HCT116 (cell line): ENCODE results near the gene ADGRG4. TPM values are rescaled to one million over a fixed set of nuclear protein-coding genes. Genes with fewer than 3 reads are reported as not detected.

ENCODE experiments used
- ATAC-seq: fragments of 200-7000 bp; cut with Tn5 transposase; 2 replicates; pipeline ENCODE4 v1.9.1; 2020; ENCODE audit warnings: mild to moderate bottlenecking, moderate library complexity
- BruUV-seq: library from RNA; stranded (reverse); fragments of 400-500 nt; replicated peaks from 2 replicates; lab custom pipeline; 2021; lab: Mats Ljungman, UMichigan
- CTCF ChIA-PET: fragments of 300-600 bp; sonication (Branson Sonifier 250); formaldehyde crosslinking; loops from one replicate; lab custom pipeline; 2021; ENCODE audit warnings: antibody characterized with exemption; lab: Charles Lee
- POLR2A ChIA-PET: fragments of 300-600, 350-600 bp; sonication (Branson Sonifier 250); formaldehyde crosslinking; loops from one replicate; lab custom pipeline; 2021; ENCODE audit warnings: antibody characterized with exemption; lab: Charles Lee
- RAD21 ChIA-PET, 2 experiments: fragments of 300-600 bp; sonication (Branson Sonifier 250); formaldehyde crosslinking; loops; one replicate each; lab custom pipeline; 2023; ENCODE audit warnings: low total read pairs in 2 of 2; ENCODE audit not compliant: uncharacterized antibody in 2 of 2, unreplicated experiment in 2 of 2, low non-redundant PET in 1 of 2; lab: Charles Lee
- DNase-seq: peaks from one replicate; pipeline ENCODE4 v3.0.0-alpha.2; 2010; ENCODE audit warnings: low read depth, low spot score
- H2AFZ ChIP-seq: fragments of 200-600 bp; shearing (Covaris generic), sonication (generic); 2 replicates; pipeline ENCODE4 v1.6.1; 2017; ENCODE audit warnings: low read depth, mixed run types, mixed read lengths, antibody characterized with exemption, low read length; ENCODE audit not compliant: poor library complexity, severe bottlenecking
- H3K27ac ChIP-seq: 2 replicates; pipeline ENCODE4 v1.5.1; 2012; ENCODE audit warnings: low read depth, low read length
- H3K27me3 ChIP-seq: fragments of 200-600 bp; sonication (generic); 2 replicates; pipeline ENCODE4 v1.6.1; 2016; ENCODE audit warnings: mixed run types, low read length, mixed read lengths; ENCODE audit not compliant: insufficient read depth
- H3K36me3 ChIP-seq, 2 experiments: fragments of 200-500 bp in 1 of 2; fragments of 200-600 bp in 1 of 2; sonication (Bioruptor generic) in 1 of 2; sonication (generic) in 1 of 2; 2 replicates each; pipeline versions ENCODE4 v1.5.1 to v1.6.1; 2014 to 2016; ENCODE audit warnings: low read length in 2 of 2, inconsistent platforms in 1 of 2, mixed read lengths in 1 of 2, mixed run types in 1 of 2; ENCODE audit not compliant: insufficient read depth in 2 of 2, control insufficient read depth in 1 of 2
- H3K4me1 ChIP-seq, 2 experiments: fragments of 200-600 bp in 1 of 2; sonication (generic) in 1 of 2; 2 replicates each; pipeline versions ENCODE4 v1.5.1 to v1.6.1; 2012 to 2017; ENCODE audit warnings: low read length in 2 of 2, inconsistent platforms in 1 of 2, mild to moderate bottlenecking in 1 of 2, mixed read lengths in 1 of 2, mixed run types in 1 of 2, moderate library complexity in 1 of 2; ENCODE audit not compliant: insufficient read depth in 2 of 2, control insufficient read depth in 1 of 2
- H3K4me2 ChIP-seq: fragments of 200-600 bp; sonication (generic); 2 replicates; pipeline ENCODE4 v1.6.1; 2017; ENCODE audit warnings: mixed run types, low read length, mixed read lengths
- H3K4me3 ChIP-seq, 2 experiments: fragments of 200-600 bp in 1 of 2; sonication (generic) in 1 of 2; replicated peaks in 1 of 2; 2 replicates each; pipeline ENCODE4 v1.5.1; 2011 to 2016; ENCODE audit warnings: low read length in 2 of 2, control low read depth in 1 of 2, low read depth in 1 of 2, mild to moderate bottlenecking in 1 of 2, mixed read lengths in 1 of 2, mixed run types in 1 of 2
- H3K79me2 ChIP-seq: fragments of 200-600 bp; sonication (generic); 2 replicates; pipeline ENCODE4 v1.6.1; 2017; ENCODE audit warnings: mild to moderate bottlenecking, mixed run types, low read length, moderate library complexity, mixed read lengths; ENCODE audit not compliant: insufficient read depth
- H3K9ac ChIP-seq: fragments of 200-600 bp; sonication (generic); 2 replicates; pipeline ENCODE4 v1.6.1; 2016; ENCODE audit warnings: low read length, mixed read lengths
- H3K9me2 ChIP-seq: fragments of 200-600 bp; sonication (generic), shearing (Covaris generic); 2 replicates; pipeline ENCODE4 v1.6.1; 2017; ENCODE audit warnings: mixed run types, mild to moderate bottlenecking, moderate library complexity; ENCODE audit not compliant: insufficient read depth
- H3K9me3 ChIP-seq, 2 experiments: fragments of 200-500 bp in 1 of 2; fragments of 200-600 bp in 1 of 2; sonication (Bioruptor generic) in 1 of 2; sonication (generic) in 1 of 2; 2 replicates each; pipeline ENCODE4 v1.6.1; 2014 to 2017; ENCODE audit warnings: low read length in 2 of 2, mixed read lengths in 2 of 2, inconsistent platforms in 1 of 2, low read depth in 1 of 2, mild to moderate bottlenecking in 1 of 2, mixed run types in 1 of 2, moderate library complexity in 1 of 2; ENCODE audit not compliant: control insufficient read depth in 1 of 2, insufficient read depth in 1 of 2
- H4K20me1 ChIP-seq: fragments of 200-600 bp; sonication (generic), shearing (Covaris generic); 2 replicates; pipeline ENCODE4 v1.6.1; 2017; ENCODE audit warnings: mixed run types, mild to moderate bottlenecking, moderate library complexity; ENCODE audit not compliant: insufficient read depth
- FOSL1 ChIP-seq: IDR thresholded peaks from 2 replicates; pipeline ENCODE4 v1.6.1; 2012; ENCODE audit warnings: low read depth
- JUND ChIP-seq: IDR thresholded peaks from 2 replicates; pipeline ENCODE4 v1.6.1; 2012
- RAD21 ChIP-seq: IDR thresholded peaks from 2 replicates; pipeline ENCODE4 v1.6.1; 2012; ENCODE audit warnings: low read depth, mild to moderate bottlenecking
- SIN3A ChIP-seq: IDR thresholded peaks from 2 replicates; pipeline ENCODE4 v1.6.1; 2012; ENCODE audit warnings: low read depth
- SRF ChIP-seq: IDR thresholded peaks from 2 replicates; pipeline ENCODE4 v1.6.1; 2012; ENCODE audit warnings: low read depth
- TCF7L2 ChIP-seq: IDR thresholded peaks from 2 replicates; pipeline ENCODE4 v1.7.0; 2011; ENCODE audit warnings: borderline replicate concordance, inconsistent platforms; ENCODE audit not compliant: insufficient read depth, insufficient read length; ENCODE audit errors: extremely low read depth
- intact Hi-C: fragments of 100-400 bp; cut with micrococcal nuclease; formaldehyde crosslinking; loops from 2 replicates; pipeline ENCODE4 v1.10.0; 2022
- total RNA-seq: library from RNA; stranded (reverse); gene quantifications from one replicate; pipeline ENCODE4 v1.2.1, GENCODE V29; 2021; ENCODE audit not compliant: unreplicated experiment
- TF ChIP-seq, protein P1 (sequence below), 3 experiments: fragments of 200-600 bp in 1 of 3; sonication (generic) in 1 of 3; IDR thresholded peaks in 2 of 3; conservative IDR thresholded peaks in 1 of 3; 2 replicates each; pipeline ENCODE4 v1.5.1; 2012 to 2017; ENCODE audit warnings: low read depth in 2 of 3, low read length in 2 of 3, antibody characterized with exemption in 1 of 3, borderline replicate concordance in 1 of 3, control low read depth in 1 of 3, mild to moderate bottlenecking in 1 of 3, mixed read lengths in 1 of 3, mixed run types in 1 of 3, moderate library complexity in 1 of 3; ENCODE audit not compliant: insufficient read depth in 1 of 3

The ADGRG4 gene
- total RNA-seq, 1 experiment from 2014 or later: not detected

DNA sequence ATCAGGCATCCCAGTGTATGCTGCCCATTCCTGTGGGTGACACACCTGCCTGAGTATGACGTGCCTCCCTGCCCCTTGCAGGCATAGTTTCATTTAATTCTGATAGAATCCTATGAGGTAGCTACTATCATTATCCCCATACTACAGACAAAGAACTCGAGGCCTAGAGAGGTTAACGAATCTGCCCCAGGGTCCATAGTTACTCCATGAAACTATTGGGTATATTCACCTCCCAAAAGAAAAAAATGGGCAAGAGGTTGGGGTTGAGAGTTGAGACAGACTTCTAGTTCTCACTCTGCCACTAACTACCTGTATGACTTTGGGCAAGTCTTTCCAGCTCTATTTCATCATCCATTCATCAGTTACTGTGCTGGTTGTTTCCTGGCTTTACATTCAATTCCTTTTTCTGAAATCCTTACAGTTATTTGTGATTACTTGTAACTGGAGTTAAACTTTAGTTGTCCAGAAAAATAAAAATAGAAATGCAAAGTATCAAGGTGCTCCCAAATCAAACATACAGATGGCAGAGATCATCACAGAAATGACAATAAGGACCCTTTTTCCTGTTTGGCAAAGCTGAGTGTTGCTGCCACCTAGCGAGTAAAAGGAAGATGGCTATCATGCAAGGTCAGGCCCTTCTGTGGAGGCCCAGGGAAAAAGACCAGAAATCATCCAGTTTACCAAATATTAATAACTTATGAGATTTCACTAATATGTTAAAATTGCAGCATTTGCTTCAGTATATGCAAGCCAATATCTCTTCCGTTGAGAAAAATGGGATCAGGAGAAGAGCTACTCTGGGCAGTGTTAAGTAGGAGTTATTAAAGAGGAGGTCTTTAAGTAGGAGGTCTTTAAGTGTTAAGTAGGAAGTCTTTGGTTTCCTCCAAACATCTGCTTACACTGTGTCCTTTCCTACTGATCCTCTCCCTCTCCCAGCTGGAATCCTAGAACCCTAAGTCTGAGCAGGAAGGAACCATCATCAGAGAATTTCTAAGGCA, 32.4 kb upstream of the ADGRG4 start:
- Histone ChIP-seq H3K4me2 (no peak overlapping the region), H3K4me1 (peaks cover 0 to 7% of the 10 kb centered on the region in 2 experiments; a peak in 2 of 4 replicates), H3K9me3 (no peaks in the 10 kb centered on the region), H3K9ac (no peak overlapping the region), H3K79me2 (no peaks in the 10 kb centered on the region), H4K20me1 (no peaks in the 10 kb centered on the region), H3K36me3 (no peaks in the 10 kb centered on the region), H3K4me3 (no peak overlapping the region), H2AFZ (peak overlapping the region; percentile 76), H3K27ac (no peak overlapping the region), H3K27me3 (no peaks in the 10 kb centered on the region), H3K9me2 (no peaks in the 10 kb centered on the region)
- ChIA-PET RAD21 (no interaction called here), POLR2A (interaction anchor here (1.0 kb wide), 1 partner anchor 240 kb away, joined by 3 read pairs; no protein-coding TSS in a partner anchor), CTCF (interaction anchor here (1.2 to 3.2 kb wide), 3 partner anchors 13 to 240 kb away, joined by 3 to 20 read pairs (median 3); no protein-coding TSS in a partner anchor)
- peak; percentile 76 for ATAC-seq
- no TSS peak for BruUV-seq
- intact Hi-C loops: loop anchor here (1.0 to 10.0 kb wide), 2 partner anchors 104 to 240 kb away; no protein-coding TSS in a partner anchor
- TF ChIP-seq, protein P1, sequence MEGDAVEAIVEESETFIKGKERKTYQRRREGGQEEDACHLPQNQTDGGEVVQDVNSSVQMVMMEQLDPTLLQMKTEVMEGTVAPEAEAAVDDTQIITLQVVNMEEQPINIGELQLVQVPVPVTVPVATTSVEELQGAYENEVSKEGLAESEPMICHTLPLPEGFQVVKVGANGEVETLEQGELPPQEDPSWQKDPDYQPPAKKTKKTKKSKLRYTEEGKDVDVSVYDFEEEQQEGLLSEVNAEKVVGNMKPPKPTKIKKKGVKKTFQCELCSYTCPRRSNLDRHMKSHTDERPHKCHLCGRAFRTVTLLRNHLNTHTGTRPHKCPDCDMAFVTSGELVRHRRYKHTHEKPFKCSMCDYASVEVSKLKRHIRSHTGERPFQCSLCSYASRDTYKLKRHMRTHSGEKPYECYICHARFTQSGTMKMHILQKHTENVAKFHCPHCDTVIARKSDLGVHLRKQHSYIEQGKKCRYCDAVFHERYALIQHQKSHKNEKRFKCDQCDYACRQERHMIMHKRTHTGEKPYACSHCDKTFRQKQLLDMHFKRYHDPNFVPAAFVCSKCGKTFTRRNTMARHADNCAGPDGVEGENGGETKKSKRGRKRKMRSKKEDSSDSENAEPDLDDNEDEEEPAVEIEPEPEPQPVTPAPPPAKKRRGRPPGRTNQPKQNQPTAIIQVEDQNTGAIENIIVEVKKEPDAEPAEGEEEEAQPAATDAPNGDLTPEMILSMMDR (IDR thresholded peaks at IDR 0.05 in 2 of 3, conservative IDR thresholded peaks at IDR 0.05 in 1 of 3; ENCODE audit: borderline replicate concordance in 1 of 3, insufficient read depth in 1 of 3, low read depth in 2 of 3, low read length in 2 of 3): peak; percentile 53 to 67 (median 64); a peak in 5 of 6 replicates
- TF ChIP-seq SIN3A: no peak
- no peak for TF ChIP-seq FOSL1
- TF ChIP-seq SRF: no peak
- TF ChIP-seq JUND: no peak
- TF ChIP-seq TCF7L2: no peak
- TF ChIP-seq RAD21: peak; percentile 75
- DNase-seq: peak; percentile 7
